Myocyte (in vitro differentiated cells): ENCODE data around the gene MAGEC1. TPM values are rescaled to one million over a fixed set of nuclear protein-coding genes. Genes with fewer than 3 reads are reported as not detected.

ENCODE experiments used
- DNase-seq: peaks from one replicate; pipeline ENCODE4 v3.0.0-alpha.2; 2012; ENCODE audit warnings: low read depth
- polyA plus RNA-seq: library from polyadenylated mRNA; unstranded; fragments of >200 nt; gene quantifications from one replicate; pipeline ENCODE4 v1.2.1, GENCODE V29; 2012; ENCODE audit warnings: missing spikeins
- total RNA-seq: library from RNA; depleted of rRNA; stranded (reverse); fragments of >200 nt; gene quantifications from 2 replicates; pipeline ENCODE4 v1.2.3, GENCODE V29; 2014

Gene MAGEC1, protein sequence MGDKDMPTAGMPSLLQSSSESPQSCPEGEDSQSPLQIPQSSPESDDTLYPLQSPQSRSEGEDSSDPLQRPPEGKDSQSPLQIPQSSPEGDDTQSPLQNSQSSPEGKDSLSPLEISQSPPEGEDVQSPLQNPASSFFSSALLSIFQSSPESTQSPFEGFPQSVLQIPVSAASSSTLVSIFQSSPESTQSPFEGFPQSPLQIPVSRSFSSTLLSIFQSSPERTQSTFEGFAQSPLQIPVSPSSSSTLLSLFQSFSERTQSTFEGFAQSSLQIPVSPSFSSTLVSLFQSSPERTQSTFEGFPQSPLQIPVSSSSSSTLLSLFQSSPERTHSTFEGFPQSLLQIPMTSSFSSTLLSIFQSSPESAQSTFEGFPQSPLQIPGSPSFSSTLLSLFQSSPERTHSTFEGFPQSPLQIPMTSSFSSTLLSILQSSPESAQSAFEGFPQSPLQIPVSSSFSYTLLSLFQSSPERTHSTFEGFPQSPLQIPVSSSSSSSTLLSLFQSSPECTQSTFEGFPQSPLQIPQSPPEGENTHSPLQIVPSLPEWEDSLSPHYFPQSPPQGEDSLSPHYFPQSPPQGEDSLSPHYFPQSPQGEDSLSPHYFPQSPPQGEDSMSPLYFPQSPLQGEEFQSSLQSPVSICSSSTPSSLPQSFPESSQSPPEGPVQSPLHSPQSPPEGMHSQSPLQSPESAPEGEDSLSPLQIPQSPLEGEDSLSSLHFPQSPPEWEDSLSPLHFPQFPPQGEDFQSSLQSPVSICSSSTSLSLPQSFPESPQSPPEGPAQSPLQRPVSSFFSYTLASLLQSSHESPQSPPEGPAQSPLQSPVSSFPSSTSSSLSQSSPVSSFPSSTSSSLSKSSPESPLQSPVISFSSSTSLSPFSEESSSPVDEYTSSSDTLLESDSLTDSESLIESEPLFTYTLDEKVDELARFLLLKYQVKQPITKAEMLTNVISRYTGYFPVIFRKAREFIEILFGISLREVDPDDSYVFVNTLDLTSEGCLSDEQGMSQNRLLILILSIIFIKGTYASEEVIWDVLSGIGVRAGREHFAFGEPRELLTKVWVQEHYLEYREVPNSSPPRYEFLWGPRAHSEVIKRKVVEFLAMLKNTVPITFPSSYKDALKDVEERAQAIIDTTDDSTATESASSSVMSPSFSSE
- not detected in 2 replicates for total RNA-seq
- not detected for polyA plus RNA-seq

DNA sequence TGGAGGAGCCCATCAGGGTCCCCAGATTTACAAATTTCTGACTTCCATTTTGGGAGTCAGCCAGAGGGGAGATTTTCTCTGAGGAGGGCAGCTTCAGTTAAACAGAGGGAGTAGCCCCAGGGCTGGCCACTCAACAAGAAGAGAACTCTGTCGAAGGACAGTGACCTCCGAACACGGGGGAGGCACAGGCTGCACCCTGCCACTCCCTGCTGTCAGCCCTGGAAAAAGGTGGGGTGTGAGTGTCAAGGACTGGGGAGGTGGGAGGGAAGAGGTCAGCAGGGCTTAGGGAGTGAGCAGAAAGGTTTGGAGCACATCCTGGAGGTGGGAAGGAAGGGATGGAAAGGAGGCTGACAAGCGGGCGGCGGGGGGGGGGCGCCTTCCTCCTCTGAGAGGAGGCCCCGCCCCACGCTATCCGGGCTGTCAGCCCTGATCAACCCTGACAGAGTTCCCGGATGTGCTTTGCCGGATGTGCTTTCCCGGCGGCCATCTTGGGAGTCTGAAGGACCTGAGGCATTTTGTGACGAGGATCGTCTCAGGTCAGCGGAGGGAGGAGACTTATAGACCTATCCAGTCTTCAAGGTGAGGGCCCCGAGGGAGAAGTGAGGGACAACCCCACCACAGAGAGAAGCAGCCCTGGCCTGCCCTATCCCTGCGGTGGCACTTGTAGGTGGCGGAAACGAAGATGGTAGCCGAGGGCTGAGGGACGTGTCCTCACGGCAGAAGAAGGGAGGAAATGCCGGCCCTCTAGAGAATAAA, at the start of gene MAGEC1:
TSS of gene MAGEC1 (plus strand) at position 495 of the 756 bp plus-strand sequence. CDS start 1,179 bp downstream, outside the sequence.
- DNase-seq, result no peak

DNA sequence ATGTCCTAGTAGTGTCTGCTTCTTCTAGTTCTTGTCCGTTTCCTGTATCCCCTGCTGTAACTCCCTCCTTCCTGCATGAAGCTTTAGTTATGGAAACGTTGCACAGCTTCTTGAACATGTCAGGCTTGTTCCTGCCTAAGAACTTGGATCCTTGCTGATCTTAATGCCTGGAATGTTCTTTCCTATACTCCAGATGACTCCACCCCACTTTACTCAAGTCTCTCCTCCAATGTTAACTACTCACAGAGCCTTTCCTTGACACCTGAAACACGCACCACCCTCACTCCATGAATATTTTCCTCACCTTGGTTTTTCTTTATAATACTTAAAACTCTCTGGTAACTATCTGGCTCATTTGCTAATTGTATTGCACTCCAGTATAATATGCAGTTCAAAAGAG, 46.2 kb upstream of the MAGEC1 start:
- DNase-seq, result no peak

DNA sequence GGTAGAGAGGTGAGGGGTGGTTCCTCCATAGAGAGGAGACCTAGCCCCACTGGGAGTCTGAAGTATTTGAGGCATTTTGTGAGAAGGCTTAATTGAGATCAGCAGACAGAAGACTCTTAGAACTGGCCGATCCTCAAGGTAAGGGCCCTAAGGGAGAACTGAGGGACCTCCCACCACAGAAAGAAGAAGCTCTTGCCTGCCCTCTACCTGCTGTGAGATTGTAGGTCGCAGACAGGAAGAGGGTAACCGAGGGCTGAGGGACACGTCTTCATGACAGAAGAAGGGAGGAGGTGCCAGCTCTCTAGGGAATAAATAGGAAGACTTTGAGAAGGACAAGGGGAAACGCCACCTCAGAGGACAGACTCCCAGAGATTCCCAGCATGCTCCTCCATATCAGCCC, 24.1 kb upstream of the MAGEC1 start:
- DNase-seq, result no peak

DNA sequence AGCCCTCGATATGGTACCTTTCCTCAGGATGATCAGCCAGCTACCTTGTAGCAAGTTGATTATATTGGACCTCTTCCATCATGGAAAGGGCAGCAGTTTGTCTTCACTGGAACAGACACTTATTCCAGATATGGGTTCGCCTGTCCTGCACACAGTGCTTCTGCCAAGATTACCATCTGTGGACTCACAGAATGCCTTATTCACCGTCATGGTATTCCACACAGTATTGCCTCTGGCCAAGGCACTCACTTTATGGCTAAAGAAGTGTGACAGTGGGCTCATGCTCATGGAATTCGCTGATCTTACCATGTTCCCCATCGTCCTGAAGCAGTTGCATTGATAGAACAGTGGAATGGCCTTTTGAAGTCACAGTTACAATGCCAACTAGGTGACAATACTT, 14.9 kb upstream of the MAGEC1 start:
- peak; percentile 1 for DNase-seq

DNA sequence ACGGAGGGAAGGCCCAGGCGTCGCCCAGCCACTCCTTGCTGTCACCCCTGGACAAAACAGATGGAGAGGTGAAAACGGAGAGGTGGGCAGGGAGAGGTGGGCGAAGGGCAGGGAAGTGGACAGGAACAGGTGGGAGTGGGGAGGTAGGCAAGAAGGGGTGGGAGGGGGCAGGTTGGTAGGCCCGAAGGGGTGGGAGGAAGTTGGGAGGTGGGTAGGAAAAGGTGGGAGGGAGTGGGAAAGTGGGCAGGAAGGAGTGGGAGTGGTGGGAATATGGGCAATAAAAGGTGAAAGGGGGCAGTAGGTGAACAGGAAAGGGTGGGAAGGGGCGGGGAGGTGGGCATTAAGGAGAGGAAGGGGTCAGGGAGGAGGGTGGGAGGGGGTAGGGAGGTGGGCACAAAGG, 9.0 kb upstream of the MAGEC1 start:
- no peak for DNase-seq

DNA sequence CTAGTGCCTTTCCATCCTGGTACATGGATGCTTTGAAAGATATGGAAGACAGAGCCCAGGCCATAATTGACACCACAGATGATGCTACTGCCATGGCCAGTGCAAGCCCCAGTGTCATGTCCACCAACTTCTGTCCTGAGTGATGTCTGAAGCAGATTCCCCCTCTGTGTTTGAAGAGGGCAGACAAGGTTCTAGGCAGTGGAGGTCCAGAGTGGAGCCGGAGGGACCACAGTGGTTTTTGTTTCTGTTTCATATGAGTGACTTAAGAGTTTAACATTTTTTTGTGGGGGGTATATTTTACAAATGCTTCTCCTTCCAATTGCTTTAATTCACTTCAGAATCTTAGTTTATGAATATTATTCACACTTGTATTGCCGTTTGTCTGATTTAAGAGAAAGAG, 6.0 kb upstream of the MAGEC1 start:
- no peak for DNase-seq

DNA sequence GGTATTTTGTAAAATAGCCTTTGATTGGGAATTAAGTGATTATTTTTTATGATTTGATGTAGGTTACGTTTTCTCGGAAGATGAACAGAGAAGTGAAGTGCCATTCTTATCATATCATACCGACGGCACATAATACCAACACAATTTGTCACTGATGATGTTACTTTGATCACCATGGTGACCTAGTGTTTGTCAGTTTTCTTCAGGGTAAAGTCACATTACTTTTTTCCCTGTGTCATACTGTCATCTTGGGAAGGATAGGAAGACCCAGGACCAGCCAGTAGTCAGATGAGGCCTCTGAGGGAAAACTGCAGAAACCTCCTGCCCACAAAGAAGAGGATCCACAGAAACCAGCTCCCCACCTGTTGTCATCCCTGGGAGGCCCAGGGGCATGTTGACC, 1.3 kb upstream of the MAGEC1 start:
- DNase-seq, result no peak

DNA sequence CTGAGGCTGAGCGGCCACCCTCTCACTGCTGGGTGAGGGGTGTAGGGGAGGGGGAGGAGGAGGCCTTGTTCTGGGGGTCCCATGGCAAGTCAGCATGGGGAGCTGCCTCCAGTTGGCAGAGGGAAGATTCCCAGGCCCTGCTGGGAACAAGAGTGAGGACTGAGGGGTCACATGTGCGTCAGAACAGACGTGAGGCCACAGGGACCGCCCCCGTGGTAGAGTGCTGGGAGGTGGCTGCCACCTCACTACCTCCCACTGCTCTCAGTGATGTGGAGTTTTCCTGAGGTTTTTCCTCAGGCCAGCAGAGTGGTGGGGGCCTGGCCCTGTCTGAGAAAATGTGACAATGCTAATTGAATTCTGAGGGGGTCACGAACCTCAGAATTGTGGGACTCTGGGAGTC, 568 bp downstream of the MAGEC1 start:
- DNase-seq, result no peak

DNA sequence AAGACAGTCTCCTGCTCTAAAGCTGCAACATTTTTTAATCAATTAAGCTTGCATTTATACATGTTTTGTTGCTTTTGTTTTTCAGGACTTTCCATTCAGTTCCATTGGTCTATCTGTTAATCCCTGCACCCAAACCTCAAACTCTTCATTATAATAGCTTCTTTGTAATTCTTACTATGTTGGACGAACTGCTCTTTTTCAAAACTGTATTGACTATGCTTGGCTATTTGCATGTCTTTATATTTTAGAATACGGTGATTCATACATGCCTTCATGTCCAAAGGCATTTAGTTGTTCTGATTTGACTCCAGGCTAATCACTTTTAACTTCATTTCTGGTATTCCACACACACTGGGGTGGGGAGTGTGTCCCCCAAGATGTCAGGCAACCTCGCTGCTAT, 14.1 kb downstream of the MAGEC1 start:
- no peak for DNase-seq

DNA sequence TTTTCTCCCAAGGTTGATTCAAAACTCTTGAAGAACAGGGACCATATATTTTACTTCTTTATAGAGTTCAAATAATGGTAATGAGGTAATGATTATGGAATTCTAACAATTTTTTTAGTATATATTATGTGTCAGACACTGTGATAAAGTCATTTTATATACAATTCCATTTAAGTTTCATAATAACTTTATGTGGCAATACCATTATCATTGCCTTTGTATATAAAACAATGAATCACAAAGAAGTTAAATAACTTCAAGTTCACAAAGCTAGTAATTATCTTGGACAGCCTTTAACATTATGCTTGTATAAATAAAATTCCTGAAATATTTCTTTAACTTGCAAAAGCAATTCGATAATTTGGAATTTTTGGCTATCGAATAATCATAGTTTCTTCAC, 20.6 kb downstream of the MAGEC1 start:
- DNase-seq, result no peak

DNA sequence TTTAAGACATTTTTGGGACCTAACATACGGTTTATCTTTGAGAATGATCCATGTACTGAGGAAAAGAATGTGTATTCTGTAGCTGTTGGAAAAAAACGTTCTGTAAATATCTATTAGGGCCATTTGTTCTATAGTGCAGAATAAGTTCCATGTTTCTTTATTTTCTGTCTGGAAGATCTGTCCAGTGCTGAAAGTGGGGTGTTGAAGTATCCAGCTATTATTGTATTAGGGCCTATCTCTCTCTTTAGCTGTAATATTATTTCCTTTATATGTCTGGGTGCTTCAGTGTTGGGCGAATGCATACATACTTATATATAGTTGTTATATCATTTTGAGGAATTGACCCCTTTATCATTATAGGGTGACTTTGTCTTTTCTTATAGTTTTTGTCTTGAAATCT, 24.7 kb downstream of the MAGEC1 start:
- DNase-seq, result no peak

DNA sequence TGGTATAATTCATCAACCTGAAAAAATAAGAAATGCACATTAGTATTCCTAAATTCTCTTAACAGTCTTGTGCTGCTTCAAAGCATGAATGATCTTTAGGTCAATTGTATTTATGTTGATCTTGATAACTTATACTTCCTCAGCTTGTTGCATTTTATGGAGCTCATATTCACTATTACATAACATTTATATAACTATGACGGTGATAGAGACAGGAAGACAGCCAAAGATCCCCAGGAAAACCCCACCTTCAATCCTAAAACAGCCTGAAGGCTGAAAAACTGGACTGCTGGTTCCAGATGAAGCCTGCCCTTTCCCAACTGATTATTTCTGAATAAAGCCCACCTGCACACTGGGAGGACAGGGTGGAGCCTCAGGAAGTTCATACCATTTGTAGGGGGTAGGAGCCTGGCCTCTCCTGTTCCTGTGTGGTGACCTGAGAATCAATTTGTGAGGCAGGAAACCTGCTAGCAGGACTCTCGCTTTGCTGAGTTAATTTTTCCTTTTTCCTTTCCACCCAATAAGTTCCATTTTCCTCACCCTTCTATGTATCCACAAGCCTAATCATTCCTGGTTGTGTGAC, 30.5 kb downstream of the MAGEC1 start:
- DNase-seq, result no peak

DNA sequence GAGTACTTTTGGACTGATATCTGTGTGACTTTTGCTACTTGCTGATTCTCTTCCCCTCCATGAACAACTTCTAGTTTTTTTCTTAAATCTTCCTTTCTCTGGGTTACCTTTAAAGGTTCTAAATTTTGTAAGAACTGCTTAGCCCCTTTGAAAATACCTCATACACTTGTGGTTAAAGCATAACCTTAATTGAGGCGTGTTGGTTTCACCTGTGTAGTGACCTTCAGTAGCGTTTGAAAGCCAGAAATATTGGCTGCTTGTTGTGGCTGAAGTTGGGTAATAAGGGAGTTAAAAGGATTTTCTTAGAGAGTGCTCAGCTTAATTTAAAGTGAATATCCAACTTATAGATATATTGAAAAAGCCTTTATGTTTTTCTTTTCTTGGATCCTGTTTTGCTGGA, 32.0 kb downstream of the MAGEC1 start:
- no peak for DNase-seq

DNA sequence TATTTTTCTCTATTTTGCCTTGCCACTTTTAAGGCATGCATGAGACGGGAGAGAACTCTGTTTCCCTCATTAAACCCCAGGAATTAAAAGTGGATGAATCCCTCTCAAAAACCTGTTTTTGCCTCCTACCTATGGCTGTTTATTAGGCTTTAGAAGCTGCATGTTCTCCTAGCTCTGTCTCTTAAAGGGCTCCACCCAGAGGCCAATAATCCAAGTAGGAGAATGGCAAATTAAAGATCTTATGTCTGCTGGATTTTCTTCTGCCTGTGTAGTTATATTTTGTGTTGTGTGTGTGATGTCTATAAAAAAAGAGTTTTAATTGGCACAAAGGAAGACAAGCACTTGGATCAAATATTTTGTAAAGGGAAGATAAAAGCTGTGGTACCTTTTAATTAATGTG, 32.4 kb downstream of the MAGEC1 start:
- peak; percentile 7 for DNase-seq

DNA sequence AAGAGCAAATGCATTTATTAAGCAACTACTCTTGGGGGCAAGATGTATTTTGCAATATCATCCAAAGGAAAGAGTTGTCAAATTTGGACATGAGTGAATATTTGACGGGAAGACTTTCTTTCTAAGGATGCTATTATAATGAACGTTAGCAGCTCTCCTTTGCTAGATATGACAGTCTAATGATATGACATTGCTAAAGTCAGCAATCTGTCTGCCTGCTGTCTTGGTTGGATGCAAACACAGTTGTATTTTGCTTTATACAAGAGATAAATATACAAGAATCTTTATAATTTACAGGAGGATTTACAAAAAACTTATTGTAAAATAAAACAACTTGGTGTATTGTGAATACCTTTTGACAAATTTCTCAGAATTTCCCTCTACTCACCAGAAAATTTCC, 37.5 kb downstream of the MAGEC1 start:
- no peak for DNase-seq

DNA sequence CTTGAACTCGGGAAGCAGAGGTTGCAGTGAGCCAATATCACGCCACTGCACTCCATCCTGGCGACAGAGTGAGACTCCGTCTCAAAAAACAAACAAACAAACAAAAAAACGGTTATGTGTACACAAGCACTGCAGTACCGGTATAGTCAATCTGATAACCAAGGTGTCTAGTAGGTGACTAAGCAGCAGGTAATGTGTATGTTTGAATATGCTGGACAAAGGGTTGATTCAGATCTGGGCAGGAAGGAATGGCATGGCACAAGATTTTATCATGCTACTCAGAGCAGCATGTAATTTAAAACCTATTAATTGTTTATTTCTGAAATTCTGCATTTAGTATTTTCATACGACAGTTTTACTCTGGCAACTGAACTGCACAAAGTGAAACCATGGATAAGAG, 41.7 kb downstream of the MAGEC1 start:
- no peak for DNase-seq

DNA sequence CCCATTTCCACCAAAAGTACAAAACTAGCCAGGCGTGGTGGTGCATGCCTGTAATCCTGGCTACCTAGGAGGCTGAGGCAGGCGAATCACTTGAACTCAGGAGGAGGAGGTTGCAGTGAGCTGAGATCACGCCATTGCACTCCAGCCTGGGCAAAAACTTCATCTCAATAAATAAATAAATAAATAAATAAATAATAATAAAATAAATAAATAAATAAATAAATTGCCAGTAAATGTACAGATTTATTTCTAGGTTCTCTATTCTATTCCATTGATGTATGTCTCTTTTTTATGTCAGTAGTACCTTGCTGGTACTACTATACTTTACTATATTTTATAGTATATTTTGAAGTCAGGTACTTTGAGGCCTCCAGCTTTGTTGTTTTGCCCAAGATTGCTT, 43.7 kb downstream of the MAGEC1 start:
- DNase-seq, result no peak

DNA sequence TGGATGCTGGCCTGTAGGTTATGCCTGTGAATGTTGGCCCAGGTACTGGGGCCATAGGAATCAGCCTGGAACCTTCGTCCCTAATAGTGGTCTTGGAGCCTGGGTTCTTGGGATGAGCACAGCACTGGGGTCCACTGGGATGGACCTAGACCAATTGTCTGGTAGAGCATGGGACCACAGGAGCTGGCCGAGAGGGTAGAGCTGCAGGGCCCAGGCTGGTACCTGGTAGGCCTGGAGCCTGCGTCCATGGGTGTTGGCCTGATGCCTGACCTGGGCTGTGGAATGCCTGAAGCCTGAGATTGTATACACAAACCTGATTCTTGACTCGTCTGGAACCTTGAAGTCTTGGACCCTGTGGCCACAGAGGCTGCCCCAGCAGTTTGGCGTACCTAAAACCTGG, 48.9 kb downstream of the MAGEC1 start:
- DNase-seq, result no peak

DNA sequence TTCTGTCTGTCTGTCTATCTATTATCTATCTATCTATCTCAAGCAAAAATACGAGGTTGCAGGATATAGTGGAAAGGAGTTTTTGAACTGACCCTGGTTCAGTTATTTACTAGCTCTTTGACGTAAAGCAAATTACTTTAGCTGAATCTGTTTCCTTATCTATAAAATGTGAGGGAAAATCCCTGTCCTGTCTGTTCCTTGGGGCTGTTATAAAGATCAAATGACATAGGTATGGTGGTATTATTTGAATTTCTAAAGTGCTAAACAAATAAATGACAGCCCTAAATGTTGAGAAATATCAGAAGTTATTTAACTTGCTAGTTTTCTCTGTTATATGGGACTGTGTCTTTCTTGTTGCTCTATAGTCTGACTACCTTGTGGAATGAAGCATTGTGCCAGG, 55.0 kb downstream of the MAGEC1 start:
- no peak for DNase-seq
